GM23338 (cell line): Measurements from ENCODE around the gene ALPI. TPM values are rescaled to one million over a fixed set of nuclear protein-coding genes. Genes with fewer than 3 reads are reported as not detected.

Experiments used
- ATAC-seq: fragments of 200-7000 bp; cut with Tn5 transposase; 3 replicates; pipeline ENCODE4 v1.9.1; 2020
- DNase-seq: peaks from one replicate; pipeline ENCODE4 v3.0.0-alpha.2; 2015; ENCODE audit warnings: low spot score
- H2AFZ ChIP-seq: fragments of 200-600 bp; sonication (generic); 2 replicates; pipeline ENCODE4 v1.8.0; 2016; ENCODE audit warnings: antibody characterized with exemption, mild to moderate bottlenecking, moderate library complexity
- H3F3A ChIP-seq: fragments of 200-600 bp; sonication (generic); replicated peaks from 2 replicates; pipeline ENCODE4 v1.8.0; 2017; ENCODE audit warnings: antibody characterized with exemption, mixed run types, low read depth
- H3K27ac ChIP-seq: fragments of 200-600 bp; sonication (generic); 2 replicates; pipeline ENCODE4 v1.6.1; 2016; ENCODE audit warnings: low read depth
- H3K27me3 ChIP-seq: fragments of 200-600 bp; sonication (generic); 2 replicates; pipeline ENCODE4 v1.8.0; 2016; ENCODE audit warnings: mild to moderate bottlenecking, mixed run types, moderate library complexity; ENCODE audit not compliant: insufficient read depth
- H3K36me3 ChIP-seq: fragments of 200-600 bp; sonication (generic); 2 replicates; pipeline ENCODE4 v1.8.0; 2016; ENCODE audit warnings: mild to moderate bottlenecking; ENCODE audit not compliant: insufficient read depth
- H3K4me1 ChIP-seq: fragments of 200-600 bp; sonication (generic); 2 replicates; pipeline ENCODE4 v1.8.0; 2016; ENCODE audit warnings: mild to moderate bottlenecking, moderate library complexity; ENCODE audit not compliant: insufficient read depth
- H3K4me2 ChIP-seq: fragments of 200-600 bp; sonication (generic); 2 replicates; pipeline ENCODE4 v1.7.1; 2017; ENCODE audit warnings: mixed run types
- H3K4me3 ChIP-seq: fragments of 200-600 bp; sonication (generic); 2 replicates; pipeline ENCODE4 v1.6.1; 2016; ENCODE audit warnings: mixed run types
- H3K79me2 ChIP-seq: fragments of 200-600 bp; sonication (generic); replicated peaks from 2 replicates; pipeline ENCODE4 v1.8.0; 2017; ENCODE audit warnings: mild to moderate bottlenecking; ENCODE audit not compliant: insufficient read depth
- H3K9me2 ChIP-seq: fragments of 200-600 bp; sonication (generic); 2 replicates; pipeline ENCODE4 v1.8.0; 2017; ENCODE audit not compliant: insufficient read depth
- H4K20me1 ChIP-seq: fragments of 200-600 bp; sonication (generic); replicated peaks from 2 replicates; pipeline ENCODE4 v1.8.0; 2017; ENCODE audit warnings: mild to moderate bottlenecking; ENCODE audit not compliant: insufficient read depth
- H3K27ac Mint-ChIP-seq: 2 replicates; pipeline ENCODE4 v1.8.0; 2020; ENCODE audit warnings: inconsistent platforms, mild to moderate bottlenecking, moderate library complexity, mixed read lengths
- H3K27me3 Mint-ChIP-seq: 3 replicates; pipeline ENCODE4 v1.8.0; 2022; ENCODE audit warnings: low read depth, mild to moderate bottlenecking, moderate library complexity, mixed read lengths, inconsistent platforms; ENCODE audit not compliant: insufficient read depth, poor library complexity
- H3K36me3 Mint-ChIP-seq: 3 replicates; pipeline ENCODE4 v1.8.0; 2021; ENCODE audit warnings: low read depth, mild to moderate bottlenecking, inconsistent platforms, moderate library complexity, mixed read lengths
- H3K4me1 Mint-ChIP-seq: 3 replicates; pipeline ENCODE4 v1.8.0; 2020; ENCODE audit warnings: mild to moderate bottlenecking, inconsistent platforms, mixed read lengths
- H3K4me3 Mint-ChIP-seq: 3 replicates; pipeline ENCODE4 v1.8.0; 2021; ENCODE audit warnings: moderate library complexity, mild to moderate bottlenecking, inconsistent platforms, mixed read lengths
- H3K9me3 Mint-ChIP-seq: 3 replicates; pipeline ENCODE4 v1.8.0; 2020; ENCODE audit warnings: moderate library complexity, mild to moderate bottlenecking, inconsistent platforms, mixed read lengths
- CREB1 ChIP-seq: fragments of 250-450 bp; sonication (Bioruptor Pico); IDR thresholded peaks from 2 replicates; pipeline ENCODE4 v1.5.0; 2020; ENCODE audit warnings: low read depth, mild to moderate bottlenecking, moderate library complexity
- CTCF ChIP-seq, 2 experiments: fragments of 200-600 bp in 1 of 2; sonication (generic) in 1 of 2; conservative IDR thresholded peaks; 2 replicates each; pipeline versions ENCODE4 v1.5.1 to v1.6.1; 2016 to 2017; ENCODE audit warnings: antibody characterized with exemption in 2 of 2, low read depth in 2 of 2, mild to moderate bottlenecking in 2 of 2, moderate library complexity in 1 of 2
- ETS1 ChIP-seq: IDR thresholded peaks from 2 replicates; pipeline ENCODE4 v1.6.1; 2016; ENCODE audit warnings: antibody characterized with exemption
- EZH2 ChIP-seq: fragments of 200-600 bp; sonication (generic); IDR thresholded peaks from one replicate; pipeline ENCODE4 v1.8.0; 2017; ENCODE audit warnings: antibody characterized with exemption, mild to moderate bottlenecking, low read depth; ENCODE audit not compliant: unreplicated experiment
- EZH2phosphoT487 ChIP-seq: fragments of 200-600 bp; sonication (generic); IDR thresholded peaks from one replicate; pipeline ENCODE4 v1.8.1; 2018; ENCODE audit warnings: antibody characterized with exemption; ENCODE audit not compliant: unreplicated experiment
- JUNB ChIP-seq: IDR thresholded peaks from one replicate; pipeline ENCODE4 v1.6.1; 2016; ENCODE audit warnings: antibody characterized with exemption; ENCODE audit not compliant: unreplicated experiment
- NANOG ChIP-seq: IDR thresholded peaks from 2 replicates; pipeline ENCODE4 v1.6.1; 2016; ENCODE audit warnings: antibody characterized with exemption, borderline replicate concordance
- POLR2AphosphoS5 ChIP-seq: IDR thresholded peaks from 2 replicates; pipeline ENCODE4 v1.6.1; 2016; ENCODE audit warnings: antibody characterized with exemption, low read depth
- REST ChIP-seq: IDR thresholded peaks from one replicate; pipeline ENCODE4 v1.6.1; 2018; ENCODE audit warnings: antibody characterized with exemption; ENCODE audit not compliant: unreplicated experiment
- STAT1 ChIP-seq: IDR thresholded peaks from one replicate; pipeline ENCODE4 v1.6.1; 2016; ENCODE audit warnings: antibody characterized with exemption; ENCODE audit not compliant: unreplicated experiment
- ZNF114 ChIP-seq: fragments of 250-450 bp; sonication (Bioruptor Pico); IDR thresholded peaks from 2 replicates; pipeline ENCODE4 v1.5.0; 2020; ENCODE audit warnings: mild to moderate bottlenecking, moderate library complexity
- ZNF331 ChIP-seq: fragments of 250-450 bp; sonication (Bioruptor Pico); IDR thresholded peaks from 2 replicates; pipeline ENCODE4 v1.5.0; 2020; ENCODE audit warnings: low read depth, mild to moderate bottlenecking, moderate library complexity
- ZNF462 ChIP-seq: fragments of 250-450 bp; sonication (Bioruptor Pico); IDR thresholded peaks from 2 replicates; pipeline ENCODE4 v1.5.0; 2020; ENCODE audit warnings: mild to moderate bottlenecking, moderate library complexity
- polyA plus RNA-seq: library from polyadenylated mRNA; unstranded; fragments of >200 nt; fragmentation: Nextera tagmentation; extraction: Ambion mirVana; gene quantifications from 2 replicates; pipeline ENCODE4 v1.2.1, GENCODE V29; 2016
- total RNA-seq: library from RNA; depleted of rRNA; stranded (reverse); fragments of >200 nt; shearing (Covaris generic); gene quantifications from 2 replicates; pipeline ENCODE4 v1.2.3, GENCODE V29; 2014

The ALPI gene
- total and polyA plus RNA-seq, 2 experiments from 2014 or later, result not detected

- DNase-seq (no peak), ATAC-seq (no peak)
- Mint-ChIP-seq H3K4me1 (no peaks in the 10 kb centered on the region), H3K4me3 (no peak overlapping the region), H3K36me3 (no peaks in the 10 kb centered on the region), H3K27me3 (peaks cover 6% of the 10 kb centered on the region), H3K27ac (no peak overlapping the region), H3K9me3 (no peaks in the 10 kb centered on the region)
- Histone ChIP-seq H3K4me3 (no peak overlapping the region), H3K4me2 (no peak overlapping the region), H3K27ac (no peak overlapping the region), H2AFZ (no peak overlapping the region), H3K79me2 (no peaks in the 10 kb centered on the region), H3K36me3 (no peaks in the 10 kb centered on the region), H3K27me3 (no peaks in the 10 kb centered on the region), H3F3A (no peaks in the 10 kb centered on the region), H3K4me1 (no peaks in the 10 kb centered on the region), H4K20me1 (no peaks in the 10 kb centered on the region), H3K9me2 (no peaks in the 10 kb centered on the region)
- TF ChIP-seq POLR2AphosphoS5, result no peak
- no peak for TF ChIP-seq REST
- no peak for TF ChIP-seq ZNF331 (CRISPR knock-in tag)
- TF ChIP-seq JUNB, result no peak
- no peak for TF ChIP-seq CTCF (conservative IDR thresholded peaks at IDR 0.05; ENCODE audit: low read depth in 2 of 2)
- no peak for TF ChIP-seq STAT1
- TF ChIP-seq EZH2phosphoT487, result no peak
- no peak for TF ChIP-seq NANOG
- TF ChIP-seq ETS1, result no peak
- TF ChIP-seq ZNF114 (CRISPR knock-in tag), result no peak
- TF ChIP-seq ZNF462 (CRISPR knock-in tag), result no peak
- TF ChIP-seq EZH2, result no peak
- no peak for TF ChIP-seq CREB1 (CRISPR knock-in tag)
Measured at GRCh38 chr2:232456296-232457120, 555 bp downstream of the ALPI start.
